WTC11 (cell line): ENCODE measurements around the gene TBC1D22B. TPM values are rescaled to one million over a fixed set of nuclear protein-coding genes. Genes with fewer than 3 reads are reported as not detected.

Experiments used
- ATAC-seq: fragments of 200-7000 bp; cut with Tn5 transposase; 2 replicates; pipeline ENCODE4 v1.10.0; 2021; ENCODE audit warnings: mild to moderate bottlenecking, moderate library complexity
- CTCF ChIA-PET: fragments of 300-600 bp; sonication (Branson Sonifier 250); formaldehyde crosslinking; loops from one replicate; lab custom pipeline; 2021; ENCODE audit warnings: antibody characterized with exemption; lab: Charles Lee
- POLR2A ChIA-PET: fragments of 350-600 bp; sonication (Branson Sonifier 250); formaldehyde crosslinking; loops from one replicate; lab custom pipeline; 2021; ENCODE audit warnings: antibody characterized with exemption; lab: Charles Lee
- DNase-seq: peaks from one replicate; pipeline ENCODE4 v3.0.0; 2021; ENCODE audit warnings: low spot score
- H3K27ac Mint-ChIP-seq: 2 replicates; pipeline ENCODE4 v1.8.0; 2021; ENCODE audit warnings: mixed read lengths
- H3K27me3 Mint-ChIP-seq: 2 replicates; pipeline ENCODE4 v1.8.0; 2021; ENCODE audit warnings: low read depth, mild to moderate bottlenecking, moderate library complexity, mixed read lengths
- H3K36me3 Mint-ChIP-seq: 2 replicates; pipeline ENCODE4 v1.8.0; 2021; ENCODE audit warnings: mixed read lengths
- H3K4me1 Mint-ChIP-seq: 2 replicates; pipeline ENCODE4 v1.8.0; 2022; ENCODE audit warnings: mixed read lengths
- H3K4me3 Mint-ChIP-seq: 2 replicates; pipeline ENCODE4 v1.8.0; 2021; ENCODE audit warnings: mild to moderate bottlenecking, moderate library complexity, mixed read lengths
- H3K9me3 Mint-ChIP-seq: 2 replicates; pipeline ENCODE4 v1.8.0; 2021; ENCODE audit warnings: mixed read lengths
- CREM ChIP-seq: sonication (generic); formaldehyde crosslinking; IDR thresholded peaks from 2 replicates; pipeline ENCODE4 v1.8.1; 2022; ENCODE audit warnings: mild to moderate bottlenecking, missing genetic modification reagents, moderate library complexity
- CTCF ChIP-seq: fragments of 200-600 bp; IDR thresholded peaks from 2 replicates; pipeline ENCODE4 v1.8.0; 2022; ENCODE audit warnings: antibody characterized with exemption
- E2F1 ChIP-seq: sonication (generic); formaldehyde crosslinking; IDR thresholded peaks from 2 replicates; pipeline ENCODE4 v1.8.0; 2022; ENCODE audit warnings: mild to moderate bottlenecking, missing genetic modification reagents
- ELF4 ChIP-seq: sonication (generic); formaldehyde crosslinking; IDR thresholded peaks from 2 replicates; pipeline ENCODE4 v1.8.1; 2022; ENCODE audit warnings: low read depth, mild to moderate bottlenecking, moderate library complexity, missing genetic modification reagents
- EMX1 ChIP-seq: fragments of 250-450 bp; sonication (Bioruptor Pico); IDR thresholded peaks from 2 replicates; pipeline ENCODE4 v1.8.0; 2021; ENCODE audit warnings: mild to moderate bottlenecking
- GRHL2 ChIP-seq: fragments of 250-450 bp; sonication (Bioruptor Pico); IDR thresholded peaks from 2 replicates; pipeline ENCODE4 v1.8.0; 2022; ENCODE audit warnings: mild to moderate bottlenecking, moderate library complexity; ENCODE audit not compliant: insufficient replicate concordance, severe bottlenecking
- GTF2I ChIP-seq: fragments of 250-450 bp; sonication (Bioruptor Pico); conservative IDR thresholded peaks from 2 replicates; pipeline ENCODE4 v1.4.0; 2021; ENCODE audit warnings: mild to moderate bottlenecking
- JUN ChIP-seq: sonication (generic); formaldehyde crosslinking; IDR thresholded peaks from 2 replicates; pipeline ENCODE4 v1.8.0; 2023; ENCODE audit warnings: mild to moderate bottlenecking, missing genetic modification reagents
- KAT7 ChIP-seq: sonication (generic); formaldehyde crosslinking; IDR thresholded peaks from 2 replicates; pipeline ENCODE4 v1.8.1; 2023; ENCODE audit warnings: missing genetic modification reagents, mild to moderate bottlenecking, borderline replicate concordance
- MYBL2 ChIP-seq: sonication (generic); formaldehyde crosslinking; IDR thresholded peaks from 2 replicates; pipeline ENCODE4 v1.8.1; 2023; ENCODE audit warnings: mild to moderate bottlenecking, moderate library complexity, missing genetic modification reagents
- NFATC4 ChIP-seq: fragments of 250-450 bp; sonication (Bioruptor Pico); IDR thresholded peaks from 2 replicates; pipeline ENCODE4 v1.9.0; 2021; ENCODE audit warnings: mild to moderate bottlenecking
- NFE2L1 ChIP-seq: sonication (generic); formaldehyde crosslinking; IDR thresholded peaks from 2 replicates; pipeline ENCODE4 v1.8.1; 2023; ENCODE audit warnings: missing genetic modification reagents
- NFYB ChIP-seq: sonication (generic); formaldehyde crosslinking; conservative IDR thresholded peaks from 2 replicates; pipeline ENCODE4 v1.8.0; 2022; ENCODE audit warnings: low read depth, missing genetic modification reagents
- NR2C2 ChIP-seq: sonication (generic); formaldehyde crosslinking; IDR thresholded peaks from 2 replicates; pipeline ENCODE4 v1.8.0; 2022; ENCODE audit warnings: mild to moderate bottlenecking, missing genetic modification reagents
- NR3C1 ChIP-seq: sonication (generic); formaldehyde crosslinking; conservative IDR thresholded peaks from 2 replicates; pipeline ENCODE4 v1.8.1; 2023; ENCODE audit warnings: low read depth, mild to moderate bottlenecking, missing genetic modification reagents
- OVOL2 ChIP-seq: fragments of 250-450 bp; sonication (Bioruptor Pico); IDR thresholded peaks from 2 replicates; pipeline ENCODE4 v1.9.0; 2021; ENCODE audit warnings: mild to moderate bottlenecking, borderline replicate concordance
- PRRX2 ChIP-seq: fragments of 250-450 bp; sonication (Bioruptor Pico); IDR thresholded peaks from 2 replicates; pipeline ENCODE4 v1.8.0; 2021; ENCODE audit warnings: mild to moderate bottlenecking
- TEAD1 ChIP-seq: sonication (generic); formaldehyde crosslinking; IDR thresholded peaks from 2 replicates; pipeline ENCODE4 v1.8.0; 2022; ENCODE audit warnings: mild to moderate bottlenecking, missing genetic modification reagents
- TP53 ChIP-seq: sonication (generic); formaldehyde crosslinking; IDR thresholded peaks from 2 replicates; pipeline ENCODE4 v1.8.1; 2023; ENCODE audit warnings: mild to moderate bottlenecking, missing genetic modification reagents
- ZNF121 ChIP-seq: sonication (generic); formaldehyde crosslinking; IDR thresholded peaks from 2 replicates; pipeline ENCODE4 v1.8.0; 2023; ENCODE audit warnings: missing genetic modification reagents
- ZNF232 ChIP-seq: sonication (generic); formaldehyde crosslinking; IDR thresholded peaks from 2 replicates; pipeline ENCODE4 v1.8.0; 2022; ENCODE audit warnings: mild to moderate bottlenecking, missing genetic modification reagents
- ZNF317 ChIP-seq: sonication (generic); formaldehyde crosslinking; IDR thresholded peaks from 2 replicates; pipeline ENCODE4 v1.8.1; 2023; ENCODE audit warnings: low read depth, mild to moderate bottlenecking, moderate library complexity, missing genetic modification reagents, borderline replicate concordance
- ZNF396 ChIP-seq: fragments of 250-450 bp; sonication (Bioruptor Pico); IDR thresholded peaks from 2 replicates; pipeline ENCODE4 v1.8.0; 2021; ENCODE audit warnings: mild to moderate bottlenecking, moderate library complexity, borderline replicate concordance
- ZNF416 ChIP-seq: fragments of 250-450 bp; sonication (Bioruptor Pico); IDR thresholded peaks from 2 replicates; pipeline ENCODE4 v1.9.0; 2021; ENCODE audit warnings: mild to moderate bottlenecking, inconsistent platforms
- total RNA-seq: library from RNA; stranded (reverse); gene quantifications from 3 replicates; pipeline ENCODE4 v1.2.3, GENCODE V29; 2021
- TF ChIP-seq, protein P1 (sequence below): fragments of 250-450 bp; sonication (Bioruptor Pico); IDR thresholded peaks from 2 replicates; pipeline ENCODE4 v1.8.0; 2021; ENCODE audit warnings: mild to moderate bottlenecking
- TF ChIP-seq, protein P2 (sequence below): sonication (generic); formaldehyde crosslinking; IDR thresholded peaks from 2 replicates; pipeline ENCODE4 v1.8.1; 2022; ENCODE audit warnings: low read depth, mild to moderate bottlenecking, moderate library complexity, missing genetic modification reagents, borderline replicate concordance
- TF ChIP-seq, protein P3 (sequence below): sonication (generic); formaldehyde crosslinking; IDR thresholded peaks from 2 replicates; pipeline ENCODE4 v1.8.0; 2023; ENCODE audit warnings: missing genetic modification reagents
- TF ChIP-seq, protein P4 (sequence below): sonication (generic); formaldehyde crosslinking; IDR thresholded peaks from 2 replicates; pipeline ENCODE4 v1.8.1; 2023; ENCODE audit warnings: mild to moderate bottlenecking, missing genetic modification reagents, moderate library complexity

Gene TBC1D22B
- total RNA-seq, 1 experiment from 2014 or later = 16.4 TPM

GRCh38 chr6:37287519-37288157, 30.1 kb downstream of the TBC1D22B start:
- TF ChIP-seq, protein P1, sequence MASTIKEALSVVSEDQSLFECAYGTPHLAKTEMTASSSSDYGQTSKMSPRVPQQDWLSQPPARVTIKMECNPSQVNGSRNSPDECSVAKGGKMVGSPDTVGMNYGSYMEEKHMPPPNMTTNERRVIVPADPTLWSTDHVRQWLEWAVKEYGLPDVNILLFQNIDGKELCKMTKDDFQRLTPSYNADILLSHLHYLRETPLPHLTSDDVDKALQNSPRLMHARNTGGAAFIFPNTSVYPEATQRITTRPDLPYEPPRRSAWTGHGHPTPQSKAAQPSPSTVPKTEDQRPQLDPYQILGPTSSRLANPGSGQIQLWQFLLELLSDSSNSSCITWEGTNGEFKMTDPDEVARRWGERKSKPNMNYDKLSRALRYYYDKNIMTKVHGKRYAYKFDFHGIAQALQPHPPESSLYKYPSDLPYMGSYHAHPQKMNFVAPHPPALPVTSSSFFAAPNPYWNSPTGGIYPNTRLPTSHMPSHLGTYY (CRISPR knock-in tag) = no peak
- TF ChIP-seq GTF2I (CRISPR knock-in tag) (no peak), GRHL2 (no peak), CTCF (no peak), TP53 (CRISPR knock-in tag) (no peak), ELF4 (CRISPR knock-in tag) (no peak), ZNF396 (CRISPR knock-in tag) (no peak), MYBL2 (CRISPR knock-in tag) (no peak), ZNF121 (no peak), TEAD1 (no peak), NR3C1 (CRISPR knock-in tag) (no peak), ZNF232 (CRISPR knock-in tag) (no peak), KAT7 (CRISPR knock-in tag) (no peak)
- TF ChIP-seq, protein P2, sequence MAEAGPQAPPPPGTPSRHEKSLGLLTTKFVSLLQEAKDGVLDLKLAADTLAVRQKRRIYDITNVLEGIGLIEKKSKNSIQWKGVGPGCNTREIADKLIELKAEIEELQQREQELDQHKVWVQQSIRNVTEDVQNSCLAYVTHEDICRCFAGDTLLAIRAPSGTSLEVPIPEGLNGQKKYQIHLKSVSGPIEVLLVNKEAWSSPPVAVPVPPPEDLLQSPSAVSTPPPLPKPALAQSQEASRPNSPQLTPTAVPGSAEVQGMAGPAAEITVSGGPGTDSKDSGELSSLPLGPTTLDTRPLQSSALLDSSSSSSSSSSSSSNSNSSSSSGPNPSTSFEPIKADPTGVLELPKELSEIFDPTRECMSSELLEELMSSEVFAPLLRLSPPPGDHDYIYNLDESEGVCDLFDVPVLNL (CRISPR knock-in tag) = no peak
- TF ChIP-seq, protein P3, sequence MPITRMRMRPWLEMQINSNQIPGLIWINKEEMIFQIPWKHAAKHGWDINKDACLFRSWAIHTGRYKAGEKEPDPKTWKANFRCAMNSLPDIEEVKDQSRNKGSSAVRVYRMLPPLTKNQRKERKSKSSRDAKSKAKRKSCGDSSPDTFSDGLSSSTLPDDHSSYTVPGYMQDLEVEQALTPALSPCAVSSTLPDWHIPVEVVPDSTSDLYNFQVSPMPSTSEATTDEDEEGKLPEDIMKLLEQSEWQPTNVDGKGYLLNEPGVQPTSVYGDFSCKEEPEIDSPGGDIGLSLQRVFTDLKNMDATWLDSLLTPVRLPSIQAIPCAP (CRISPR knock-in tag) = no peak
- no peak for DNase-seq
- Mint-ChIP-seq H3K9me3 (no peaks in the 10 kb centered on the region), H3K36me3 (peaks cover 56% of the 10 kb centered on the region), H3K4me3 (no peak overlapping the region), H3K4me1 (no peaks in the 10 kb centered on the region), H3K27me3 (no peaks in the 10 kb centered on the region), H3K27ac (no peak overlapping the region)
- no peak for ATAC-seq
- ChIA-PET CTCF (no interaction called here), POLR2A (no interaction called here)

DNA sequence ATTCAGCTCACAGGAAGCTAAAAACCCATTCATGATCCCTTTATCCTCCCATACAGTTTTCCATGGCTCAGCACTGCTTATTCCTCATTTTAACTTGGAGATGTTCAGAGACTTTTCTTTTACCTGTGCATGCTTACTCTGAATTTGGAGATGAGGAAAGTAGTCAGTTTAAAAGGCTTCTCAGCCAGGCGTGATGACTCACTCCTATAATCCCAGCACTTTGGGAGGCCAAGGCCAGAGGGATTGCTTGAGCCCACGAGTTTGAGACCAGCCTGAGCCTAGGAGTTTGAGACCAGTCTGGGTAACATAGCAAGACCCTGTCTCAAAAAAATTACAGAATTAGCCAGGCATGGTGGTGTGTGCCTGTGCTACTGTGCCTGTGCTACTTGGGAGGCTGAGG, 30.7 kb downstream of the TBC1D22B start:
- ChIA-PET CTCF (no interaction called here), POLR2A (no interaction called here)
- no peak for ATAC-seq
- no peak for DNase-seq
- H3K9me3 Mint-ChIP-seq = no peaks in the 10 kb centered on the region
- no peaks in the 10 kb centered on the region for H3K4me1 Mint-ChIP-seq
- H3K4me3 Mint-ChIP-seq = no peak overlapping the region
- TF ChIP-seq GTF2I (CRISPR knock-in tag) = no peak
- TF ChIP-seq ZNF317 (CRISPR knock-in tag) = no peak
- no peak for TF ChIP-seq NFE2L1
- TF ChIP-seq ZNF396 (CRISPR knock-in tag) = no peak
- TF ChIP-seq JUN (CRISPR knock-in tag) = no peak
- TF ChIP-seq PRRX2 (CRISPR knock-in tag) = no peak
- TF ChIP-seq NFYB = no peak
- TF ChIP-seq CREM = no peak
- TF ChIP-seq ZNF232 (CRISPR knock-in tag) = no peak
- no peak for TF ChIP-seq NFATC4 (CRISPR knock-in tag)
- TF ChIP-seq ZNF121 = no peak
- TF ChIP-seq, protein P4, sequence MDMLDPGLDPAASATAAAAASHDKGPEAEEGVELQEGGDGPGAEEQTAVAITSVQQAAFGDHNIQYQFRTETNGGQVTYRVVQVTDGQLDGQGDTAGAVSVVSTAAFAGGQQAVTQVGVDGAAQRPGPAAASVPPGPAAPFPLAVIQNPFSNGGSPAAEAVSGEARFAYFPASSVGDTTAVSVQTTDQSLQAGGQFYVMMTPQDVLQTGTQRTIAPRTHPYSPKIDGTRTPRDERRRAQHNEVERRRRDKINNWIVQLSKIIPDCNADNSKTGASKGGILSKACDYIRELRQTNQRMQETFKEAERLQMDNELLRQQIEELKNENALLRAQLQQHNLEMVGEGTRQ (CRISPR knock-in tag) = no peak
- no peak for TF ChIP-seq NR2C2 (CRISPR knock-in tag)
- TF ChIP-seq, protein P2 (CRISPR knock-in tag) = no peak
- no peak for TF ChIP-seq ZNF416 (CRISPR knock-in tag)
- no peak for TF ChIP-seq E2F1 (CRISPR knock-in tag)
- no peak for TF ChIP-seq OVOL2 (CRISPR knock-in tag)
- no peak for TF ChIP-seq EMX1 (CRISPR knock-in tag)
- TF ChIP-seq, protein P3 (CRISPR knock-in tag) = no peak
- H3K36me3 Mint-ChIP-seq = peaks cover 53% of the 10 kb centered on the region
- H3K27me3 Mint-ChIP-seq = no peaks in the 10 kb centered on the region
- H3K27ac Mint-ChIP-seq = no peak overlapping the region
